Gastrocnemius medialis (tissue), 4 donors: ENCODE data around the gene ASCL1.

ENCODE experiments used
- CTCF ChIP-seq, 5 experiments: fragments of 450-650 bp in 3 of 5; fragments of 200-600 bp in 2 of 5; sonication (generic) in 2 of 5; IDR thresholded peaks in 4 of 5; conservative IDR thresholded peaks in 1 of 5; 1 replicate in 4 of 5; 2 replicates in 1 of 5; pipeline ENCODE4 v1.5.1; 2016 to 2019; ENCODE audit warnings: antibody characterized with exemption in 5 of 5, mild to moderate bottlenecking in 3 of 5, moderate library complexity in 3 of 5
- POLR2A ChIP-seq, 2 donors: fragments of 450-650 bp; IDR thresholded peaks; one replicate each; pipeline ENCODE4 v1.6.1; 2017; ENCODE audit warnings: antibody characterized with exemption in 2 of 2, mild to moderate bottlenecking in 2 of 2, moderate library complexity in 2 of 2

- TF ChIP-seq CTCF (IDR thresholded peaks at IDR 0.05 in 4 of 5, conservative IDR thresholded peaks at IDR 0.05 in 1 of 5) (no peak), POLR2A (IDR thresholded peaks at IDR 0.05) (no peak)
Observed at GRCh38 chr12:102927220-102927619, 30.3 kb upstream of the ASCL1 start.
